Middle frontal gyrus (tissue), 1 donor: Measurements from ENCODE around the gene BCR.
"Not testable (repeated sequence)": the region's sequence is repeated elsewhere in the genome, so short reads cannot be mapped to it uniquely, and the experiment has no call there.

ENCODE experiments used
- DNase-seq: peaks from one replicate; pipeline ENCODE4 v3.0.0-alpha.2; 2015; ENCODE audit warnings: low spot score; ENCODE audit errors: extremely low spot score

The BCR gene

DNA sequence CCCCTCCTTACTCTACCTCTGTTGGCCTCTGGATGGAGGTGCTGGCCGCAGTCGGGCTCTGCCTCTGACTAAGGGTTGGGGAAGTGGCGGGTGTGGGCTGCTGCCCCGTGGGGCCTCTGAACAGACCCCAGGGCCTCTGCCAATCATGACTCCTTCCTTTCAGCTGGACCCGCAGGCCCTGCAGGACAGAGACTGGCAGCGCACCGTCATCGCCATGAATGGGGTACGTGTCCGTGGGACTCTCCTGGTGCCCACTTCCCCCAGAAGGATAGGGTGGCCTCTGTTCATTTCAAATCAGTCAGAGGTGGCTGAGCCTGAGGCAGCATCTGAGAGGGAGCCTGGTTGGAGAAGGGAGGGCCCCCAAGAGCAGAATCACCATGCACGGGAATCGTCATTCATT lies 129.0 kb downstream of the BCR start:
- DNase-seq = not testable (repeated sequence)

DNA sequence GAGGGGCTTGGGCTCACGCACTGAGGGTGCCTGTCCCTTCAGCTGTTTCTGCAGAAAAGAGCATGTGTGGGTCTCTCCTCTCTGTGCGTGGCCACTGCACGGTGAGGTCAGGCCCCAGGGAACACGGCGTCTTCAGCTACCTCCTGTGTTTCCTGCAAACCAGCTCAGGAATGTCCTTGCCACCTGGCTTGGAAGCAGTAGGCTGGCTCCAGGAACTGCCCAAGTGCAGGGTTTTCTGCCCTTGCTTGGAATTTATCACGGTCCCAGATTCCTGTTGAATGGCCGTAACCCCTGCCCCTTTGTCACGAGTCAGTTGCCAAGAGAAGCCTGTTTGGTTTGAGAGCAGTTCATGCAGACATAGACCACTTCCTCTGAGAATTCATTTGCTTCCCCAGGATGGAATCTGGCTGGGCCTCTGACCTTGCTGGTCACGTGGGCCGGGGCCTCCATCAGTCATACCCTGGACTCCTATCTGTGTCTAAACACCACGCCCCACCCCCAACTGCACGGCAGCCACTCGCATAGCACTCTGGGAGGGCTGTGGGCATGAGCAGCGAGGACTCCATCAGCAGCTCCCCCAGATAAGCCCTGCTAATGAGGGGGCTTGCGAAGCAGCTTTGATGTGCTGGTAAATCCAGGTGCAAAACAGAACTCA lies 130.3 kb downstream of the BCR start:
- not testable (repeated sequence) for DNase-seq

GRCh38 chr22:23311635-23312420 lies 131.5 kb downstream of the BCR start:
- DNase-seq = not testable (repeated sequence)

DNA sequence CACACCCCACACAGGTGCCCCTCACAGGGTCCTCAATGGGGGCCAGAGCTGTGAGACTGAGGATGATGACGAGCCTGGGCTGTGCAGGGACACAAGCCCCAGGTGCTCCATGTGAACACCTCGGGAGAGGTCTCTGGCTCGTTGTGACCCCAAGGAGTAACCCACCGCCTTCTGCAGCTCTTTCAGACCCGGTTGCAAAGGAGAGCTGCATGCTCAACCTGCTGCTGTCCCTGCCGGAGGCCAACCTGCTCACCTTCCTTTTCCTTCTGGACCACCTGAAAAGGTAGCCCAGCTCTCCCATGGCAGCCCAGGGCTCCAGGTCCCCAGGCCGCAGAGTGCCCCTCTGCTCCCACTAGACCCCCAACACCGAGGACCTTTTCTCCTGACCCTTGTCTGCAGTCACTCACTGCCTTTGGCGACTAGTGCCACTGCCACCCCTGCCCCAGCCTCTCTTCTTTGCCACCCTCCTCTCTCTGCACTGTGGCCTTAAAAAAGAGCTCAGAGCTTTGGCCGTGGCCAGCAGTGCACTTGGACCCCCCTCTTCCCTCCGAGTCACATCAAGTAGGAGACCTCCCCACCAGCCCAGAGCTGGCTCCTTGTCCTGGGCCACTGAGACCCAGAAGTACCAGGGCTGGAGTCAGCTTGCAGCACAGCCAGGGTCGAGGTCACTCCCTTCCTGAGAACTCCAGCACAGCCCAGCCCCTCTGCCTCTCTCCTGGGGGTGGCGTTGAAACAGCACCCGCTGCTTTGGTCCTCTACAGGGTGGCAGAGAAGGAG lies 133.7 kb downstream of the BCR start:
- DNase-seq = no peak

- no peak for DNase-seq
These were observed 135.1 kb downstream of the BCR start for GRCh38 chr22:23315341-23315917.

DNA sequence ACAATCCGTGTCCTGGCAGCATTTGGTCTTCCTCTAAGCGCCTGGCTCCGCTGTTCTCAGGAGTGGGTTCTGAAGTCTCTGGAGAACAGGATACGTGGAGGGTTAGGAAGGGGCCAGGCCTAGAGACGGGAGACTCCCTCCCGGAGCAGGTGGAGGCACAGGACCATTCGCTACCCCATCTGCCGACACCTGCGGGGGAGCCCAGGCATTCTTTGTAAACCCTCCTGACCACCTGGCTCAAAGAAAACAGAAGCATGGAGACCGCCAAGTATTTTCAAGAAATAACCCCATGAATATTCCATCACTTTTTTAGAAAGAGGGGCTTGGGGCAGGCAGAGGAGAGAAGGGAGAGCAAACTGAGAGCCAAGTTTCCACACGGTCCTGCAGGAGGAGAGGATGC lies 136.3 kb downstream of the BCR start:
- DNase-seq = not testable (repeated sequence)

GRCh38 chr22:23318316-23318715 lies 138.0 kb downstream of the BCR start:
- DNase-seq = not testable (repeated sequence)

GRCh38 chr22:23322497-23323080 lies 142.3 kb downstream of the BCR start:
- not testable (repeated sequence) for DNase-seq

GRCh38 chr22:23323960-23324688 lies 143.8 kb downstream of the BCR start:
- DNase-seq = not testable (repeated sequence)

- DNase-seq = no peak
These were observed 144.9 kb downstream of the BCR start for GRCh38 chr22:23325183-23325582.

- not testable (repeated sequence) for DNase-seq
These were observed 153.5 kb downstream of the BCR start for GRCh38 chr22:23333822-23334221.

- not testable (repeated sequence) for DNase-seq
These were observed 157.4 kb downstream of the BCR start for GRCh38 chr22:23337672-23338071.

- not testable (repeated sequence) for DNase-seq
These were observed 161.8 kb downstream of the BCR start for GRCh38 chr22:23341942-23342695.

DNA sequence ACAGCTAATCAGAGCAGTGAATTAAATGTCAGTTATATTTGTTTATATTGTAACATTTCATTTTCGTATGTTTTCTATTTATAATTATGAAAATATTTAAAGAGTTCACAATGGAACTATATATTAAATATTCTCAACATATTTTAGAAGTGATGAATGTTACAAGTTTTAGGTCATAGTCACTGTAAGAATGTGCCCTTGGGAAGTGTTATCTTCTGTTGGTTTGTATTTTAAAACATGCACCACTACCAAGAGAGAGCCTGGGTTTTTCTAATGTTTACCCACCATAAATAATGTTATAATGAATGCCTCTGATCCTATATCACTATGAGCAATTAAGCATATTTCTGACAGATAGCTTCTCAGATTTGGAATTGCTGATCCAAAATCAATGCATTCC lies 171.0 kb downstream of the BCR start:
- no peak for DNase-seq

DNA sequence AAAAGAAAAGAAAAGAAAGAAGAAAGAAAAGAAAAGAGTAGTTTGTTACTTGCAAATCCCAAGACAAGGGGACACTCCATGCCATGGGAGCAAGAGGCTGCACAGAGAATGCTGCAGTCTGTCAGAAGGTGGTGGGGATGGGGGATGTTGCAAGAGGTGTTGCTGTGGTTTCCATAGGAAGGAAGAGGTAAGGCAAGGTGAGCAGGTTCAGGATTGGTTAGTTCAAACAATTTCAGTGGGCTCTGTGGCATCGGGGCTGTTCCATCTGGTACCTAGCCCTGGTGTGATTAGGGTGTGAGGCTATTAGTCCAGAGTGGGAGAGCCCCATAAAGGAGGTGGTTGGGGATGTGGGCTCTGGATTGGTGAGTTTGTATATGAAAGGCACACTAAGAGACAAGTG lies 172.7 kb downstream of the BCR start:
- no peak for DNase-seq

DNA sequence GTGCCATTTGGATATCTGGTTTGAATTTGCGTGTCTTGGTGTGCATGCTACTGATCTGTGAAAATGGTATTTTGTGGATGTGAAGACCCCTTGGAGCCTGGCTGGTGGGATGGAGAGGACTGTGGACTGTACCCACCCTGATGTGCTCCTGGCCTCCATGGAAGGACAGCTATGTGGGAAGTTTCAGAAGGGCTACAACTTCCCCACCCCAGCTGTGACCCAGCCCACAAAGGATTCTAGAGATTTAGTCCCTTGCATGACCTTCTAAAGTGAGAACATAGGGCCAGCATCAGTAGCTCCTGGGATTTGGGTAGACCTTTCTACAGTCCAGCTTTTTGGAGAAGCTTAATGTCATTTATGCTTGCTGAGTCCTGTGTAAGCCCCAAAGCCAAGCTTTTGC lies 173.4 kb downstream of the BCR start:
- no peak for DNase-seq

GRCh38 chr22:23356094-23356493 lies 175.8 kb downstream of the BCR start:
- no peak for DNase-seq

DNA sequence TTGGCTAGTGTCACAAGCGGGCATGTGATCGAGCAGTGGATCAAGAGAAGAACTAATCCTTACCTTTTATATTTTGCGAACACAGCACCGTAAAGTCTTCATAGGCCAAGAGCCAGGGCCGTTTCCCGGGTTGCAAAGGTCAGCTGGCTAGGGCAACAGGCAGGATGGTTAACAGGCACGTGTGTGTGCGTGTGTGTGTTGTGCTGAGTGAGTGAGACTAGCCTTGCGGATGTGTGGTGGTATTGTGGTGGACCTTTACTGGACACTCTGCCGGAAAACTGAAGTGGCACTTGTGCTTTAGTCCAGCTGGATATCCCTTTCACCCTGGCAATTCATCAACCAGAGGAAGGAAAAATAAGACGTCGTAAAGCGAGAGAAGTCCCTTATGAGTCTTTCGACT lies 176.7 kb downstream of the BCR start:
- DNase-seq = no peak

DNA sequence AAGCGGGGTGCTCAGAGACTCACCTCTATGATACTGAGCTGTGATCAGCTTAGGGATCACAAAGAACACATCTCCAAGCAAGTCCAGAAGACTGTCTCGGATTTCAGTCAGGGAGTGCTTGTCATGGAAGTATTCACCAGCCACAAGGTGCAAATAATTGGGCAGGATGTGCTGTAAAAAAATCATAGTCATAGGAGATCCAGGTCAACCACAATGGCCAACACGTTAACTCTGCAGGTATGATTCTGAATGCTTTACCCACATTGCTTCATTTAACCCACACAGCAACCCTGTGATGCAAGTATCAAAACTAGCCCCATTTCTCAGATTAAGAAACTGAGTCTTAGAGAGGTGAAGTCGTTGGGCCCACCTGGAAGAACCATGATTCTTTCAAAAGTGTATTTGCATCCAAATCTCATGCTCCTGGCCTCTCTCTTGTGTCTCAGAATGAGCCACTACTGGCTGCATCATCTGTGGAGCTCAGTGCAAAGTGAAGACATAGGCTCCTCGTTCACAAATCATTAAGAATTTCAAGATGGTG lies 179.3 kb downstream of the BCR start:
- DNase-seq = no peak

DNA sequence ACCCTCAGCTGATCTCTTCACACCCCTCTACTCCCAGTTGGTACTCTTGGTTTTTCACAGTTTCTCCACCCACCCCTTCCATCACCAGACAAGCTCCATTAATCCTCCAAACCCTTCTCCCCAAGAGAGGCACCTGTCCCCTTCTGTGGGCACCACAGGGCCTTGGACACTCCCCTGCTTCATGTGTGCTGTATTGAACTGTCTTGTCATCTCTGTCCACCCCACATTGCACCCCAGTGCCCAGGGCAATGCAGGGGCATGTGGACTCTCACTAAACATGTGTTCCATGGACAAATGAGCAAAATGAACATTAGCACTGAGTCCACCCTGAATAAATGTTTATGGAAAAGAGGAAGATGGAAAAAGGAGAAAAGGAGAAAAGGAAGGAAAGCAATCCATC lies 181.4 kb downstream of the BCR start:
- DNase-seq = no peak
